Cardiac fibroblast (primary cell): ENCODE measurements around the gene RUNX2.

ENCODE experiments used
- DNase-seq, 2 donors: peaks; one replicate each; pipeline versions ENCODE4 v3.0.0 to v3.0.0-alpha.2; 2010; ENCODE audit warnings: low read depth in 2 of 2
- H3K4me3 ChIP-seq, 2 donors: replicated peaks in 1 of 2; 1 replicate in 1 of 2; 2 replicates in 1 of 2; pipeline ENCODE4 v1.5.1; 2011; ENCODE audit warnings: low read depth in 2 of 2, low read length in 2 of 2, mild to moderate bottlenecking in 2 of 2, moderate library complexity in 1 of 2
- TF ChIP-seq, protein P1 (sequence below): IDR thresholded peaks from one replicate; pipeline ENCODE4 v1.5.1; 2011; ENCODE audit warnings: low read depth, mild to moderate bottlenecking, low read length, inconsistent platforms

Gene RUNX2

GRCh38 chr6:45314146-45314545 is 14.0 kb upstream of the RUNX2 start:
- TF ChIP-seq, protein P1, sequence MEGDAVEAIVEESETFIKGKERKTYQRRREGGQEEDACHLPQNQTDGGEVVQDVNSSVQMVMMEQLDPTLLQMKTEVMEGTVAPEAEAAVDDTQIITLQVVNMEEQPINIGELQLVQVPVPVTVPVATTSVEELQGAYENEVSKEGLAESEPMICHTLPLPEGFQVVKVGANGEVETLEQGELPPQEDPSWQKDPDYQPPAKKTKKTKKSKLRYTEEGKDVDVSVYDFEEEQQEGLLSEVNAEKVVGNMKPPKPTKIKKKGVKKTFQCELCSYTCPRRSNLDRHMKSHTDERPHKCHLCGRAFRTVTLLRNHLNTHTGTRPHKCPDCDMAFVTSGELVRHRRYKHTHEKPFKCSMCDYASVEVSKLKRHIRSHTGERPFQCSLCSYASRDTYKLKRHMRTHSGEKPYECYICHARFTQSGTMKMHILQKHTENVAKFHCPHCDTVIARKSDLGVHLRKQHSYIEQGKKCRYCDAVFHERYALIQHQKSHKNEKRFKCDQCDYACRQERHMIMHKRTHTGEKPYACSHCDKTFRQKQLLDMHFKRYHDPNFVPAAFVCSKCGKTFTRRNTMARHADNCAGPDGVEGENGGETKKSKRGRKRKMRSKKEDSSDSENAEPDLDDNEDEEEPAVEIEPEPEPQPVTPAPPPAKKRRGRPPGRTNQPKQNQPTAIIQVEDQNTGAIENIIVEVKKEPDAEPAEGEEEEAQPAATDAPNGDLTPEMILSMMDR, result no peak
- DNase-seq, result peak; percentile 18 to 28

GRCh38 chr6:45320349-45320748 is 7.8 kb upstream of the RUNX2 start:
- no peak for DNase-seq
- no peak overlapping the region for H3K4me3 ChIP-seq
- TF ChIP-seq, protein P1, result no peak

More at GRCh38 chr6:45314146-45314545, 14.0 kb upstream of the RUNX2 start:
- no peak overlapping the region for H3K4me3 ChIP-seq

- TF ChIP-seq, protein P1, result no peak
- DNase-seq, result no peak
- no peak overlapping the region for H3K4me3 ChIP-seq
Measured at GRCh38 chr6:45323656-45324224, 4.4 kb upstream of the RUNX2 start.

- TF ChIP-seq, protein P1, result no peak
- no peak overlapping the region for H3K4me3 ChIP-seq
- DNase-seq, result no peak
Measured at GRCh38 chr6:45326698-45327417, 1.3 kb upstream of the RUNX2 start.

- no peak for DNase-seq
- TF ChIP-seq, protein P1, result no peak
- peak overlapping the region in 1 of 2 donors; percentile 24 for H3K4me3 ChIP-seq
Measured at GRCh38 chr6:45328523-45328922, 393 bp downstream of the RUNX2 start.

GRCh38 chr6:45344900-45345299 is 16.8 kb downstream of the RUNX2 start:
- no peak overlapping the region for H3K4me3 ChIP-seq
- TF ChIP-seq, protein P1, result no peak
- no peak for DNase-seq
